22Rv1 (cell line): ENCODE results near the gene ZNF558.
"Not testable (repeated sequence)": the region's sequence is repeated elsewhere in the genome, so short reads cannot be mapped to it uniquely, and the experiment has no call there.

Experiments
- H3K27ac ChIP-seq: fragments of 450-650 bp; 2 replicates; pipeline ENCODE4 v1.5.1; 2017
- ZFX ChIP-seq: fragments of 450-650 bp; IDR thresholded peaks from 2 replicates; pipeline ENCODE4 v1.6.1; 2017; ENCODE audit warnings: antibody characterized with exemption, borderline replicate concordance
- TF ChIP-seq, protein P1 (sequence below): fragments of 450-650 bp; IDR thresholded peaks from 2 replicates; pipeline ENCODE4 v1.5.1; 2017; ENCODE audit warnings: mild to moderate bottlenecking

ZNF558 gene

DNA sequence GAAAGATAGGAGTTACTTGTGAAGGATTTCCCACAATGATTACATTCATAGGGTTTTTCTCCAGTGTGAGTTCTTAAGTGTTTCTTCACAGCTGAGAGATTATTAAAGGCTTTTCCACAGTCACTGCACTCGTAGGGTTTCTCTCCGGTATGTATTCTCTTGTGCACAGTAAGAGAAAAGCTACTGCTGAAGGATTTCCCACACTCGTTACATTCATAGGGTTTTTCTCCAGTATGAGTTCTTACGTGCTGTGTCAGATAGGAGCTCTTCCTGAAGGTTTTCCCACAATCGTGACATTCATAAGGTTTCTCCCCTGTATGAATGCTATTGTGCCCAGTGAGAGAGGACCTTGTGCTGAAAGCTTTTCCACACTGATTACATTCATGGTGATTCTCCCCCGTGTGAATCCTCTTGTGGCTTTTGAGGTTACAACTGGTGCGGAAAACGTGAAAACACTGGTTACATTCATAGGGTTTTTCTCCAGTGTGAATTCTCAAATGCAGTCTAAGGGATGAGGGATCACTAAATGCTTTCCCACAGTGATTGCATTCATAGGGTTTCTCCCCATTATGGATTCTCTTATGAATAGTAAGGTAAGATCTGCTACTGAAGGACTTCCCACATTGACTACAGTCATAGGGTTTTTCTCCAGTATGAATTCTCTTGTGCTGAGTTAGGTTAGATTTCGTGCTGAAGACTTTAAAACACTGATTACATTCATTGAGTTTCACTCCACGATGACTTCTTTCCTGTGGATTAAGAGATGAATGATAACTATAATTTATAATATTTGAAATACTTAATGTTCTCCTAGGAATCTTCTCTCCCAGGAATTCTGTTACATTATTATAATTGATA lies 20.6 kb downstream of the ZNF558 start:
- TF ChIP-seq, protein P1, sequence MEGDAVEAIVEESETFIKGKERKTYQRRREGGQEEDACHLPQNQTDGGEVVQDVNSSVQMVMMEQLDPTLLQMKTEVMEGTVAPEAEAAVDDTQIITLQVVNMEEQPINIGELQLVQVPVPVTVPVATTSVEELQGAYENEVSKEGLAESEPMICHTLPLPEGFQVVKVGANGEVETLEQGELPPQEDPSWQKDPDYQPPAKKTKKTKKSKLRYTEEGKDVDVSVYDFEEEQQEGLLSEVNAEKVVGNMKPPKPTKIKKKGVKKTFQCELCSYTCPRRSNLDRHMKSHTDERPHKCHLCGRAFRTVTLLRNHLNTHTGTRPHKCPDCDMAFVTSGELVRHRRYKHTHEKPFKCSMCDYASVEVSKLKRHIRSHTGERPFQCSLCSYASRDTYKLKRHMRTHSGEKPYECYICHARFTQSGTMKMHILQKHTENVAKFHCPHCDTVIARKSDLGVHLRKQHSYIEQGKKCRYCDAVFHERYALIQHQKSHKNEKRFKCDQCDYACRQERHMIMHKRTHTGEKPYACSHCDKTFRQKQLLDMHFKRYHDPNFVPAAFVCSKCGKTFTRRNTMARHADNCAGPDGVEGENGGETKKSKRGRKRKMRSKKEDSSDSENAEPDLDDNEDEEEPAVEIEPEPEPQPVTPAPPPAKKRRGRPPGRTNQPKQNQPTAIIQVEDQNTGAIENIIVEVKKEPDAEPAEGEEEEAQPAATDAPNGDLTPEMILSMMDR, result no peak
- no peak for TF ChIP-seq ZFX
- no peak overlapping the region for H3K27ac ChIP-seq

DNA sequence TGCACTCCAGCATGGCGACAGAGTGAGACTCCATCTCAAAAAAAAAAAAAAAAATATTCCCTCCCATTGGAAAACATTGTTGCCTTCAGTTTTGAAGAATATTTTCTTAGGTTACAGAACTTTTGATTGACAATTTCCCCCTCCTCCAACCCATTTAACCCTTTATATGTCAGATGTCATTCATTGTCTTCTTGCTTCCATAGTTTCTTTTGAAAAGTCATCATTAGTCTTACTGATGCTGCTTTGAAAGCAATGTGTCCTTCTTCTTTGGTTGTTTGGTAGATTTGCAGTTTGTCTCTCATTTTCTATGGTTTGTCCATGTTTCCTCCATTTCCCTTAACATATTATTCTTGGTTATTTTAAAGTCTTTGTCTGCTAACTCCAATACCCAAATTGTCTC lies 25.4 kb downstream of the ZNF558 start:
- TF ChIP-seq ZFX, result no peak
- TF ChIP-seq, protein P1, result no peak
- H3K27ac ChIP-seq, result no peak overlapping the region

DNA sequence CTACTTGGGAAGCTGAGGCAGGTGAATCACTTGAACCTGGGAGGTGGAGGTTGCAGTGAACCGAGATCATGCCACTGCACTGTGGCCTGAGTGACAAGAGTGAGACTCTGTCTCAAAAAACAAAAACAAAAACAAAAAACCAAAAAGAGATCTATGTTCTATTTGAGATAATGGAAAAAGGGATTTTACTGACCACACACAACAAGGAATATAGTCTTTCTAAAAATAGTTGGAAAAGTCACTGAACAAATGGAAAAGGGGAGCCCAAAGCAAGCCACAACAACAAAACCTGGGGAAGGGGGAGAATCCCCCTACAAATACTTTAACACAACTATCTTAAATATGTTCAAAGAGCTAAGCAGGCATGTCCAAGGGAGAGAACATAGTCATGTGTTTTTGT lies 37.3 kb downstream of the ZNF558 start:
- TF ChIP-seq ZFX, result no peak
- TF ChIP-seq, protein P1, result no peak
- no peak overlapping the region for H3K27ac ChIP-seq

GRCh38 chr19:8773587-8773986 lies 58.5 kb downstream of the ZNF558 start:
- H3K27ac ChIP-seq, result not testable (repeated sequence)

DNA sequence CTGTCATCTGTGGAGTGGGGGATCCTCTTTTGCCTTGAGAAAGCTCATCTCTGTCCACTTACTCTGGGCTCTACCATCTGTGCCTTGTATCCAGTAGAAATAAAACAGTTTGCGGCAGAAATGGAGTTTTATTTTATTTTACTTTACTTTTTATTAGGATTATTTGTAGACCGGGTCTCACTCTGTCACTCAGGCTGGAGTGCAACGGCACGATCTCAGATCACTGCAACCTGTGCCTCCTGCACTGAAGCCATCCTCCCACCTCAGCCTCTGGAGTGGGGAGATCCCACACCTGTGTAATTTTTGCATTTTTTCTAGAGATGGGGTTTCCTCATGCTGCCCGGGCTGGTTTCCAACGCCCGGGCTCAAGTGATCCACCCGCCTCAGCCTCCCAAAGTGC lies 62.8 kb downstream of the ZNF558 start:
- not testable (repeated sequence) for H3K27ac ChIP-seq

GRCh38 chr19:8767257-8767656 lies 64.8 kb downstream of the ZNF558 start:
- not testable (repeated sequence) for H3K27ac ChIP-seq
